ENCODE results near the gene TERT.
"Not testable (repeated sequence)": the region's sequence is repeated elsewhere in the genome, so short reads cannot be mapped to it uniquely, and the experiment has no call there.

The TERT gene

DNA sequence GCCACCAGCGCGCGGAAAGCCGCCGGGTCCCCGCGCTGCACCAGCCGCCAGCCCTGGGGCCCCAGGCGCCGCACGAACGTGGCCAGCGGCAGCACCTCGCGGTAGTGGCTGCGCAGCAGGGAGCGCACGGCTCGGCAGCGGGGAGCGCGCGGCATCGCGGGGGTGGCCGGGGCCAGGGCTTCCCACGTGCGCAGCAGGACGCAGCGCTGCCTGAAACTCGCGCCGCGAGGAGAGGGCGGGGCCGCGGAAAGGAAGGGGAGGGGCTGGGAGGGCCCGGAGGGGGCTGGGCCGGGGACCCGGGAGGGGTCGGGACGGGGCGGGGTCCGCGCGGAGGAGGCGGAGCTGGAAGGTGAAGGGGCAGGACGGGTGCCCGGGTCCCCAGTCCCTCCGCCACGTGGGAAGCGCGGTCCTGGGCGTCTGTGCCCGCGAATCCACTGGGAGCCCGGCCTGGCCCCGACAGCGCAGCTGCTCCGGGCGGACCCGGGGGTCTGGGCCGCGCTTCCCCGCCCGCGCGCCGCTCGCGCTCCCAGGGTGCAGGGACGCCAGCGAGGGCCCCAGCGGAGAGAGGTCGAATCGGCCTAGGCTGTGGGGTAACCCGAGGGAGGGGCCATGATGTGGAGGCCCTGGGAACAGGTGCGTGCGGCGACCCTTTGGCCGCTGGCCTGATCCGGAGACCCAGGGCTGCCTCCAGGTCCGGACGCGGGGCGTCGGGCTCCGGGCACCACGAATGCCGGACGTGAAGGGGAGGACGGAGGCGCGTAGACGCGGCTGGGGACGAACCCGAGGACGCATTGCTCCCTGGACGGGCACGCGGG is at the start of gene TERT:
Gene TERT, minus strand, starts transcription at position 234 of the 815 bp plus-strand sequence. Its CDS starts 79 bp downstream, at position 155.
- DNase-seq (ENCODE audit: low read depth) = no peak

- no peak for DNase-seq (ENCODE audit: low read depth)
Measured at GRCh38 chr5:1343931-1344901, 49.3 kb upstream of the TERT start.

DNA sequence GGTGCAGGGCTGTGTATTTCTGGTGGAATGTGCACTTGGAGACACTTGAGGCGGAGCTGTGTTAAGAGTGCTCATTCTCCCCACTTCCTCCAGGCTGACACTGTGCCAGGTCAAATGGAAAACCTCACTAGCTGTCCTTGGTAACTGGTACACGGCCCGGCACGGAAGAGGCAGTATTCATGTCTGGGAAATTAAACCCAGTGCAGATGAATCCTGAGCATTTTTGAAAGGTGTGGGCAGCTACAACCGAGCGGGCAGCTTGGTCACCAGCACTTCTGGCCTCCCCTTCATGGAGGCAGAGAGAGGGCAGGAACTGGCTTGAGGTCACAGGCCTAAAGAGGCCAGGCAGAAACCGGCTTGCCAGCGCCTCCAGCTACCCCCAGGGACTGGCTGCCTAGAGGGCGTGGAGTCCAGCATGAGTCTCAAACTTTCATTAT is 48.5 kb upstream of the TERT start:
- DNase-seq (ENCODE audit: low read depth) = no peak

GRCh38 chr5:1342711-1343110 is 47.8 kb upstream of the TERT start:
- DNase-seq (ENCODE audit: low read depth) = not testable (repeated sequence)

GRCh38 chr5:1342268-1342667 is 47.4 kb upstream of the TERT start:
- DNase-seq (ENCODE audit: low read depth) = no peak

GRCh38 chr5:1341863-1342262 is 47.0 kb upstream of the TERT start:
- DNase-seq (ENCODE audit: low read depth) = no peak

- DNase-seq (ENCODE audit: low read depth) = not testable (repeated sequence)
Measured at GRCh38 chr5:1339818-1340210, 44.9 kb upstream of the TERT start.

- not testable (repeated sequence) for DNase-seq (ENCODE audit: low read depth)
Measured at GRCh38 chr5:1339139-1339817, 44.4 kb upstream of the TERT start.

DNA sequence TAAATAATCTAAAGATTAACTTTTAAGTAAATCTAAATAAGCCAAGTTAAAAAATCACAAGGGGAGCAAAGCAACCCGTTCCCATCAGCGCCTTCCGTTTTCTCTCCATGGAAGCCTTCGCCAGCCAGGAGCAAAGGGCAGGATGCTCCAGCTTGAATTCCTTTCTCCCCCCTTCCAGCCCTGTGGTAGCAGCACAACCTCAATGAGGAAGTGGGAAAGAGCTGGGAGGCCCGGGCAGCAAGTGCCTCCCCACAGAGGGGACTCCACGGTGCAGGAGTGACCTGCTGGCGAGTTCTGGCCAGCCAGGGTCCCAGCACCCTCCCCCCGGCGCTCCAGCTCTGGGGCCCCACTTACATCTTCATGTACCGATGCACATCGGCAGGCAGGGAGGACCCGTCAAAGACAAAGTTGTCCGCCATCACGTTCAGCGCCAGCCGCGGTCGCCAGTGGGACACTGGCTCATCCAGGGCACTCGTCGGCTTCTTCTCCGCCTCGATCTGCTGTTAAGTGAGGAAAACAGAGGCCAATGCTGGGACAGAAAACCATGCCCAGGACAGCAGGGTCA is 43.7 kb upstream of the TERT start:
- DNase-seq (ENCODE audit: low read depth) = no peak

- DNase-seq (ENCODE audit: low read depth) = no peak
Measured at GRCh38 chr5:1338196-1338490, 43.3 kb upstream of the TERT start.

- DNase-seq (ENCODE audit: low read depth) = no peak
Measured at GRCh38 chr5:1337489-1338195, 42.8 kb upstream of the TERT start.

DNA sequence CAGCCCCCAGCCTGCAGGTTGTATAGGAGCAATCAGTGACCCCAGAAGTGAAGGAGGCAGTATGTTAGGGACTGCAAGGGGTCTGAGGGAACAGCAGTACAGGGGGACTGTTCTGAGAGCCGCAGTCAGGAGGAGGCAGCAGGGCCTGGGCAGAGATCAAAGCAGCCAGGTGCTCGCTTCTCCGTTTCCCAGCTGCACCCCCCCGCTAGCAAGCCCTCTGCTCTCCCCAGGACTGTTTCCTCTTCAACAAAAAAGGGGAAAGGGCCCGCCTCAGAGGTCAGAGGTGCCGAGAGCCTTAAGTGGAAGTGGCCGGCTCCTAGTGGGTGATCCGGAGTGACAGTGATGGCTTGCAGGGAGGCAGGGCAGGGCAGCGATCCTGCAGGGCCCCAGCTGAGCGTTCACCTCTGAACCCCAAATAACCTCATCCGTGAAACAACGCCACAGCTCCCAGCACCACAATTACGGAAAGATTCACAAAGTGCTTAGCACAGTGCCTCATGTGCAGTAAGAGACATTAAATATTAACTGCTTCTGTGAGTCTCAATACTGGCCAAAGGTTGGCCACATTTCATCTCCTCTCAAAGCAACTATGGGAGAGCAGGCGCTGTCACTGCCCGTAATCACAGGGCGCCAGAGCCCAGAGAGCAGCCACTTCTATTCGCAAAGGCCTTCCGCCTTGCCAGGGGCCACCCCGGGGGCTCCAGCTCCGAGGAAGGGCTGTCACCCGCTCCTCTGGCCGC is 42.1 kb upstream of the TERT start:
- no peak for DNase-seq (ENCODE audit: low read depth)

- no peak for DNase-seq (ENCODE audit: low read depth)
Measured at GRCh38 chr5:1336106-1336561, 41.3 kb upstream of the TERT start.

GRCh38 chr5:1335540-1336095 is 40.8 kb upstream of the TERT start:
- no peak for DNase-seq (ENCODE audit: low read depth)

DNA sequence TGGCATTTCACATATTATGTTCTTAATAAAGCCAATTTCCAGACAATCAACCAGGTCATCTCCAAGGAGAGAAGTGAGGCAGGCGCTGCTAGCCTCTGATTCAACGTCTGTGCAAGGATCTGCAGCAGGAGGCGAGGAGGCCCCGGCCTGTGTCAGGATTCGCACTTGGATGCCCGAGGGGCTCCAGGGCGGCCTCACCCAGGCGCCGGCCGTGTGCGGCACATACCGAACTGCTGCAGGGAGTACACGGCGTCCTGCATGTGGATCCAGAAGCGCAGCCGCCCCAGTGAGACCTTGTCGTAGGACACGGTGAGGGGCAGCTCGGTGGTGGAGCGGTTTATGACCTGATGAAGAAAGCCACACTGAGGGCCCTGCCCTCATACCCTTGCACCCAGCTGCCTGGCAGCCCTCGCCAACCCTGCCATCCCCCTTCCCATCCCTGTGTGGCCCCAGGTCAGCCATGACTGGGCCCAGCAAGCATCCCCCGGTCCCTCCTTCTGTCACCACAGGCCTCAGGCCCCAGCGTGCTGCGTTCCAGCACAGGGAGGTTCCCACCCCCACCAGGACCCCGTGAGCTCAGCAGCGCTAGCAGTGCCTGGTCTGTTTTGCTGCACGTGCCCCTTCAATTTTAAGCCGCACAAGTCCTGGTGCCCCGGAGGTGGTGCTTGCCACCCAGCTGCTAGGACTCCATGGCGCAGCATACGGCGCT is 40.1 kb upstream of the TERT start:
- no peak for DNase-seq (ENCODE audit: low read depth)

- no peak for DNase-seq (ENCODE audit: low read depth)
Measured at GRCh38 chr5:1333986-1334385, 39.1 kb upstream of the TERT start.

GRCh38 chr5:1333286-1333685 is 38.4 kb upstream of the TERT start:
- DNase-seq (ENCODE audit: low read depth) = not testable (repeated sequence)

DNA sequence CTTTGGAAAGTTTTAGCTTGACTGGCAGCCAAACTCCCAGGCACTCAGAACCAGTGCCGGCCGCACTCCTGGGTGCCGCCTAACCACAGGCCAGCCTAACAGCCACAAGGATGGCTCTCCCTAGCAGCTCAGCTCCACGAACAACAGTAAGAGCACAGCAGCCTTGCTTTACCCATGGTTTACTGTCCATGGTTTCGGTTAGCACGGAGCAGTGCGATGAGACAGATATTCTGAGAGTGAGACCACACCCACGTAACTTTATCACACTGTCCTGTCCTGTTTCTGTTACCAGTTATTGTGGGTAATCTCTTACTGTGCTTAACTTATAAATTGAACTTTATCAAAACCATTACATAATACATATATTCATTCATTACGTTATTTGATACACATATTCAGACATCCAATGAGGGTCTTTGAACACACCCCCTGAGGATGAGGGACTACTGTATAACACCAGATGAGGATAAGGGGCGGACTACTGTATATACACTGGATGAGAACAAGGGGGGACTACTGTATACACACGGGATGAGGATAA is 37.7 kb upstream of the TERT start:
- DNase-seq (ENCODE audit: low read depth) = no peak

- no peak for DNase-seq (ENCODE audit: low read depth)
Measured at GRCh38 chr5:1331861-1332405, 37.1 kb upstream of the TERT start.
